ENCODE measurements around the gene UTP11.

The UTP11 gene

GRCh38 chr1:38003261-38004250 lies 9.0 kb upstream of the UTP11 start:
- DNase-seq (ENCODE audit: low read depth in 2 of 2) = no peak

DNA sequence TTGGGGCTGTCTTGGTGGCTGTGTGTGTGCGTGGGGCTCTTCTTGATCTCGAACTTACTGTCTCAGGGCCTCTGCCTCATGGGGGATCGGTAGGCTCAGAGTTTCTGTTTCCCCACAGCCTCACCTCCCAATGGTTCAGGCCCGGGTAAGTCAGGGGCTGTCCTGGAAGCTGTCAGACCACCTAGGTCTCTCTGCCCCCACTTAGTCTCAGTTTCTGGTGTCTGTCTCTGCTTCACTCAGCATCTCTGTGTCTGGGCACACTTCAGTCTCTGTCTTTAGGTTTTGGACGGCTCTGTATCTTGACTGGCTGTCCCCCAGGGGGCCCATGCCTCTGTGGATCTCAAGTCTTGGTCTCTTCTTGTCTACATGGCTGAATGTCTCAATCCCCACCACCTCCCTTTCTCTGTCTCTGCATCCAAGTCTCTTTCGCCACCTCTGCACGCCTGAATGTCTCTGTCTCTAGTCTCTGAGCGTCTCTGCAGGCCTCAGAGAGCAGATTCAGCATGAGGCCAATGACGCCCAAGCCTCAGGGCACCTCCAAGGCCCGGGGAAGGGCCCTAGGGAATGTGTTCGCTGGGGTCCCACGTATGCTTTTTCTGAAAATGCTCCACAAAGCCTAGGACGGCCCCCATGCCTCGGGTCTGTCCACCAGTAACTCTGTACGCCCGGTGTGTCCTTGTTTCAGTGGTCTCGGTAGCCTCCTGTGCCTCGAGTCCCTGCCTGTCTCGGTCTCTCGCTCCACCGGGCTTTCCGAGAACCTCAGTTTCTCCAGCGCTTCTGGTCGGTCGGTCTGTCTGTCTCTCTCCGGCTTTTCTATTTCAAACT lies 8.0 kb upstream of the UTP11 start:
- no peak for DNase-seq (ENCODE audit: low read depth in 2 of 2)

GRCh38 chr1:38005195-38006007 lies 7.1 kb upstream of the UTP11 start, which contains the start of gene FHL3:
TSS of gene FHL3 (minus strand) at chr1:38005514. CDS start at chr1:37999412, 6,102 bp downstream.
- peak in 1 of 2 donors; percentile 54 for DNase-seq (ENCODE audit: low read depth in 2 of 2)

GRCh38 chr1:38006008-38006828 lies 6.3 kb upstream of the UTP11 start:
- no peak for DNase-seq (ENCODE audit: low read depth in 2 of 2)

GRCh38 chr1:38009088-38009840 lies 3.3 kb upstream of the UTP11 start:
- DNase-seq (ENCODE audit: low read depth in 2 of 2) = no peak

GRCh38 chr1:38009841-38010180 lies 2.7 kb upstream of the UTP11 start:
- DNase-seq (ENCODE audit: low read depth in 2 of 2) = no peak

DNA sequence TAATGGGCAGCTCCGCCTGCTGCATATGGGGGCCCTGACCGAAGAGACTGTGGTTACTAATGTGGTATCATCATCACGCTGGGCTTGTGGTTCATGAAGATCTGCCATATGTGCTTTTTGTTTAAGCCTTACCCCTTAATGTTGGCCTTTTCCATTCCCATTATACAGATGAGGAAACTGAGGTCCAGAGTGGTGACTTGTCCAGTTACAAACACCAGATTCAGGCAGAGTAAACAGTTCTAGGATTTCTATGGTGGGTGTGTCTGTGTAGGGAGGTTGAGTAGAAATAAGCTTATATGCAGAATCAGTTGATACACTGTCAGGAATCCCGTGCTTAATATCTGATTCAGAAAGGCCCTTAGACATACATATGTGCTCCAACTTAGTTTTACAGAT lies 691 bp downstream of the UTP11 start:
- no peak for DNase-seq (ENCODE audit: low read depth in 2 of 2)

GRCh38 chr1:38014171-38014570 lies 1.6 kb downstream of the UTP11 start:
- no peak for DNase-seq (ENCODE audit: low read depth in 2 of 2)

DNA sequence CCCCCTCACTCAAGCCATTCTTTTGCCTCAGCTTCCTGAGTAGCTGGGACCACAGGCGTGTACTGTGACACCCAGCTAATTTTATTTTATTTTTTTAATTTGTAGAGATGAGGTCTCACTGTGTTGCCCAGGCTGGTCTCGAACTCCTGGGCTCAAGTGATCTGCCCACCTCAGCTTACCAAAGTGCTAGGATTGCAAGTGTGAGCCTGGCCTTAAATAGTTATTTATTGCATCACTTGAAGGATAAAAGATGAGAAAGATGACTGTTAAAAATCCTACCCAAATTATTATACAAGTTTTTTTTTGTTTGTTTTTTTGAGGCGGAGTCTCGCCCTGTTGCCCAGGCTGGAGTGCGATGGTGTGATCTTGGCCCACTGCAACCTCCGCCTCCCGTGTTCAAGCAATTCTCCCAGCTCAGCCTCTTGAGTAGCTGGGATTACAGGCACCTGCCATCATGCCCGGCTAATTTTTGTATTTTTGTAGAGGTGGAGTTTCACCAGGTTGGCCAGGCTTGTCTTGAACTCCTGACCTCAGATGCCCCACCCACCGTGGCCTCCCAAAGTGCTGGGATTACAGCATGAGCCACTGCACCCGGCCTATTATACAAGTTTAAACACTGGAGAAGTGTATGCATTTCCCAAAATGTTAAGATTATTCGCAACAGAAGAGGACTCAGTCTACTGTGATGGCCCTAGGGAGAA lies 2.3 kb downstream of the UTP11 start:
- no peak for DNase-seq (ENCODE audit: low read depth in 2 of 2)

DNA sequence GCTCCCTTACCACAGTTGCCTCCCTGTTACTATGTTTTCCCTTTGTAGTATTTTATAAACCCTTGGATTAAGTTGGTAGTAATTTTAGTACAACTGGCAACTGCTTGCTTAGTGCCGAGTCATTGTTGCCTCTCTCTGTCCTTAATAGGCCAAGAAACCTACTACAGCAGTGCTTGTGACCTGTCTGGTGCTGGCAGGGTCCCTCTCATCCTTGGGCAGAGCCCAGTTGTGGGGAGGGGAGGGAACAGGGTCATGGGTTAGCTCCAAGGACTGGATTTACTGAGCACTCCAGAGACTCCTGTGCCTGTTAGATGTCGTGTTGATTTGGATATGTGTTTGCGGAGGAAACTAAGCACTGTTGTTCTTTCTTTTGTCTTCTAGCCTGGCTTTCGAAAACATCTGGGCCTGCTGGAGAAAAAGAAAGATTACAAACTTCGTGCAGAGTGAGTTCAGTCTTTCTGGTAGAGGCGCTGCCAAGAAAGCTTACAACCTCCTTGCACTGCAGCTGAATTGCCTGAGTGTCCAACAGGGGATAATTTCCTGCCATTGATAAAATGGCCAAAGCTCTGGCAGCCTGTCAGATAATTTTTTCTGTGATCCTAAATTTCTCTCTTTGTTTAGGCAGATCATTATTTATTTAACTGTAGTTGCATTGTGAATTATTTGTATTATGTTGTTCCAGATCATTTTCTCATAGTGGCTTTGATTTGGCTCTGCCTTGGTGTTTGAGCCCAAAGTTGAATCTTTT lies 3.6 kb downstream of the UTP11 start:
- no peak for DNase-seq (ENCODE audit: low read depth in 2 of 2)

DNA sequence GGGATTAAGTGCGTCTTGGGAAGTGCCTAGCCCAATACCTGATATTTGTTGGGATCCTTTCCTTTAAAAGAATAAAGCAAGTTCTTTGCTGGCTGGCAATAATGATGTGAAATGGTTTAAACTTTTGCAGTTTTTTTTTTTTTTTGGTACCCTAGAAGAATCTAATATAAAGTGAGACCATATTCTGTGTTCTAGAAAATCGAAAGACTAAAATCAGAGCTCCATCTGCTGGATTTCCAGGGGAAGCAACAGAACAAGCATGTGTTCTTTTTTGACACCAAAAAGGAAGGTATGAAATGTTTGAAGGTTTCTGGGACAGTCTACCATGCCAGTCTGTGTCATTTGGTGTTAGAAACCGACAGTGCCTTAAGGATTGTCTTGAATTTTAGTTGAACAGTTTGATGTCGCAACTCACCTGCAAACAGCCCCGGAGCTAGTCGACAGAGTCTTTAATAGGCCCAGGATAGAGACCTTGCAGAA lies 6.4 kb downstream of the UTP11 start:
- no peak for DNase-seq (ENCODE audit: low read depth in 2 of 2)

DNA sequence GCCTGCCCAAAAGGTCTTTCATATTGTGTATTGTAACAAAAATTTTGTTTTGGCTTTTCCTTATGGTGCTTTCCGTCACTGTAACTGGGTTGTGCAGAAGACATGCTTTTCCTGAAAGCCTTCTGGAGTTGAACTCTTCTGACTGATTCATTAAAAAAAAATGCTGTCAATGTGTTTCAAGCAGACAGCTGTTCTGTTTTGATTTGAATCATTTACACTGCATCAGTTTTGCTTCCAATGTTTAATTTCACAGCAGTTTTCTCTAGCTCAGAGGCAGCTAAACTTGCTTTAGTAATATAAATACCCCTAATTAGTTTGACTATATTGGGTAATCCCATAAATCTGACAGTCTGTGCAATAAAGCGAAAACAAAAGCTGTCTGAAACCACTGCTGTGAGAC lies 7.9 kb downstream of the UTP11 start:
- no peak for DNase-seq (ENCODE audit: low read depth in 2 of 2)

DNA sequence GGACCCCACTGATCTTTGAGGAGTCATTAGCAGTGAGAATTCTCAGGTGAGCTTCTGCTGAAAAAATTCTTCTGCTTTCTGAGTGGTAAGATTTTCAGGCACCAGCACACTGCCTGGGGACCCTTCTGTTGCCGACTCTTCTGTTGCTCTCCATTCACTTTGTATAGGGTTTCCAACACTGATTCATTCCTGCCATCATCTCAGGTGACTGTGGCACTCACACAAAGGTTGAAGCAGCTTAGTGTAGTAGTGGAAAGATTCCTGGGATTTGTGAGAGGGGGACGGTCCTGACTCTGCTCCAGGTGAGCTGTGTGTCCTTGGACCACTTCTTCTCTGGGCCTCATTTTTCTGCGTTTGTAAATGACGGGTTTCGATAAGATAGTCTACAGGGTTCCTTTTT lies 9.4 kb downstream of the UTP11 start:
- DNase-seq (ENCODE audit: low read depth in 2 of 2) = no peak

- no peak for DNase-seq (ENCODE audit: low read depth in 2 of 2)
These were observed 10.3 kb downstream of the UTP11 start for GRCh38 chr1:38022810-38023209.

- no peak for DNase-seq (ENCODE audit: low read depth in 2 of 2)
These were observed 12.7 kb downstream of the UTP11 start for GRCh38 chr1:38025233-38025632.

DNA sequence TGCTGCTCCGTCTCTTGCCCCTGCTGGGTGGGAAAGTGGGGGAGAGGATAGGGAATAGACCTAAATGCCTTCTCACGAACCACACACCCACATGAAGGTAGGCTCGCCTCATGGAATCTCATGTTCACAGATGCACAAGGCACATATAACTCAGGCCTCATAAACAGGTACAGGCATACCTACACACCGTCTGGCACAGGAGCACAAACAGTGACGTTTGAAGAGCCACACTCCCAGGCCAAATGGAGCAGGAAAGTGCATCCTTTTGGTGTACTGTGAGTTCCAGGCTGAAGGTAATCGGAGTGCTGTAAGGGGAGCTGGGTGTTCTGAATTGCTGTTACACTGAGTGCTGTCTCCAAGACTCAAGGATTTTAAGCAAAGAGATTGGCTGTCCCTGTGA lies 13.1 kb downstream of the UTP11 start:
- no peak for DNase-seq (ENCODE audit: low read depth in 2 of 2)

- no peak for DNase-seq (ENCODE audit: low read depth in 2 of 2)
These were observed 14.2 kb downstream of the UTP11 start for GRCh38 chr1:38026592-38027200.
